Sigmoid colon (tissue), 7 donors: ENCODE measurements around the gene C16orf87. TPM values are rescaled to one million over a fixed set of nuclear protein-coding genes. Genes with fewer than 3 reads are reported as not detected.

Experiments used
- DNase-seq: peaks from one replicate; pipeline ENCODE4 v3.0.0-alpha.2; 2019
- H3K27ac ChIP-seq, 4 donors: fragments of 200-600 bp; sonication (generic); one replicate each; pipeline ENCODE4 v1.5.1; 2016 to 2019; ENCODE audit warnings: mild to moderate bottlenecking in 1 of 4
- H3K27me3 ChIP-seq, 3 donors: fragments of 200-600 bp; sonication (generic); one replicate each; pipeline ENCODE4 v1.5.1; 2019; ENCODE audit warnings: mild to moderate bottlenecking in 1 of 3
- H3K36me3 ChIP-seq, 4 donors: fragments of 200-600 bp; sonication (generic); one replicate each; pipeline ENCODE4 v1.5.1; 2016 to 2019
- H3K4me1 ChIP-seq, 4 donors: fragments of 200-600 bp; sonication (generic); one replicate each; pipeline ENCODE4 v1.5.1; 2017 to 2019
- H3K4me3 ChIP-seq, 4 donors: fragments of 200-600 bp; sonication (generic); one replicate each; pipeline ENCODE4 v1.5.1; 2017 to 2019; ENCODE audit warnings: mild to moderate bottlenecking in 2 of 4, moderate library complexity in 1 of 4
- H3K9me3 ChIP-seq, 4 donors: fragments of 200-600 bp in 3 of 4; sonication (generic) in 3 of 4; one replicate each; pipeline versions ENCODE4 v1.5.1 to v1.6.1; 2013 to 2019
- CTCF ChIP-seq, 4 experiments: fragments of 450-650 bp in 3 of 4; fragments of 200-600 bp in 1 of 4; IDR thresholded peaks; one replicate each; pipeline ENCODE4 v1.5.1; 2016 to 2019; ENCODE audit warnings: antibody characterized with exemption in 4 of 4, mild to moderate bottlenecking in 3 of 4, moderate library complexity in 2 of 4
- EP300 ChIP-seq, 4 donors: sonication (generic); formaldehyde crosslinking; IDR thresholded peaks; one replicate each; pipeline ENCODE4 v1.6.1; 2017; ENCODE audit warnings: antibody characterized with exemption in 4 of 4
- POLR2A ChIP-seq, 2 donors: fragments of 450-650 bp; IDR thresholded peaks; one replicate each; pipeline ENCODE4 v1.6.1; 2016; ENCODE audit warnings: antibody characterized with exemption in 2 of 2, mild to moderate bottlenecking in 2 of 2, moderate library complexity in 2 of 2
- POLR2AphosphoS5 ChIP-seq, 4 donors: sonication (generic); formaldehyde crosslinking; IDR thresholded peaks; one replicate each; pipeline ENCODE4 v1.6.1; 2017; ENCODE audit warnings: antibody characterized with exemption in 4 of 4
- WGBS, 2 donors: extraction: QIAGEN DNeasy Blood & Tissue Kit; methylation state at CpG; one replicate each; pipeline ENCODE4 v1.1.7; 2013; 5-methylcytosine and 5-hydroxymethylcytosine counted together
- intact Hi-C: fragments of 100-400 bp; cut with DNase I; formaldehyde crosslinking; loops from one replicate; pipeline ENCODE4 v1.15.1; 2023
- polyA plus RNA-seq, 3 donors: library from polyadenylated mRNA; stranded (reverse); fragments of 200-250 nt; gene quantifications; one replicate each; pipeline ENCODE4 v1.2.3, GENCODE V29; 2013
- total RNA-seq, 4 donors: library from RNA; depleted of rRNA; stranded (reverse); fragments of >200 nt; gene quantifications; one replicate each; pipeline ENCODE4 v1.1.0, GENCODE V29; 2016
- donor health status: healthy with polysubstance abuse.
- donor health status: Bipolar disorder and iron deficiency.
- donor health status: healthy.

Gene C16orf87
- total and polyA plus RNA-seq, 7 donors: 5.0 to 10.5 (median 6.0) TPM

DNA sequence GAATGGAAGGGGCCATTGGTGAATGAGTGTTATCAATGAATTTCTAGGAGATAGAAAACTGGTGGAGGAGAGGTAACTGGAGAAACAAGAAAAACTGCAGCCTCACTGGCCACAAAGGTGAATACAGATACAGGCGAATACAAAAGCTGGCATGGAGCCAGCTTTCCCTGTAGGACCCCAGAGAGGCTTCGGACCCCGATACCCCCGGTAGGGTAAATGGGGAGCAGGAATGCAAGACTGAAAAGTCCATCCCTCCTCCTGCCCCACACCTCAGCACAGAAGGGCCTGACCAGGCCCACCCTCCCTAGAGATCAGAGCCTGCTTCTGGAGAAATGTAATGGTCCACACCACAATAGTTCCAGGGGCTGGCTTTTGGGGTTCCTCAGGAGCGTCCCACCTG is 78.0 kb downstream of the C16orf87 start:
- intact Hi-C loops: no loop called here
- H3K4me1 ChIP-seq: peaks cover 0 to 5% (median 0%) of the 10 kb centered on the region in 4 donors
- H3K4me3 ChIP-seq: no peak overlapping the region
- WGBS, 2 donors: 79 to 89% methylated on average over 5 of the region's 5 CpGs
- H3K9me3 ChIP-seq: no peaks in the 10 kb centered on the region
- DNase-seq: no peak
- H3K36me3 ChIP-seq: no peaks in the 10 kb centered on the region
- no peak overlapping the region for H3K27ac ChIP-seq
- TF ChIP-seq POLR2A (IDR thresholded peaks at IDR 0.05): no peak
- no peak for TF ChIP-seq CTCF (IDR thresholded peaks at IDR 0.05)
- no peak for TF ChIP-seq POLR2AphosphoS5 (IDR thresholded peaks at IDR 0.05)
- TF ChIP-seq EP300 (IDR thresholded peaks at IDR 0.05): no peak
- peaks cover 0 to 17% (median 0%) of the 10 kb centered on the region in 3 donors for H3K27me3 ChIP-seq

GRCh38 chr16:46751381-46751780 is 79.6 kb downstream of the C16orf87 start:
- H3K36me3 ChIP-seq: no peaks in the 10 kb centered on the region
- H3K27ac ChIP-seq: no peak overlapping the region
- H3K27me3 ChIP-seq: peaks cover 0 to under 1% (median 0%) of the 10 kb centered on the region in 3 donors
- no peaks in the 10 kb centered on the region for H3K9me3 ChIP-seq
- WGBS, 2 donors: 84 to 91% methylated on average over 7 of the region's 7 CpGs
- H3K4me1 ChIP-seq: peaks cover 0 to 5% (median 0%) of the 10 kb centered on the region in 4 donors
- intact Hi-C loops: no loop called here
- no peak for TF ChIP-seq POLR2AphosphoS5 (IDR thresholded peaks at IDR 0.05)
- TF ChIP-seq POLR2A (IDR thresholded peaks at IDR 0.05): no peak
- no peak for TF ChIP-seq EP300 (IDR thresholded peaks at IDR 0.05)
- TF ChIP-seq CTCF (IDR thresholded peaks at IDR 0.05): no peak
- H3K4me3 ChIP-seq: no peak overlapping the region
- no peak for DNase-seq

- DNase-seq: peak; percentile 38
- H3K4me3 ChIP-seq: no peak overlapping the region
- H3K4me1 ChIP-seq: peaks cover 0 to 5% (median 0%) of the 10 kb centered on the region in 4 donors
- no peaks in the 10 kb centered on the region for H3K9me3 ChIP-seq
- H3K36me3 ChIP-seq: no peaks in the 10 kb centered on the region
- no peaks in the 10 kb centered on the region for H3K27me3 ChIP-seq
- TF ChIP-seq CTCF (IDR thresholded peaks at IDR 0.05) (no peak), POLR2AphosphoS5 (IDR thresholded peaks at IDR 0.05) (no peak), EP300 (IDR thresholded peaks at IDR 0.05) (no peak), POLR2A (IDR thresholded peaks at IDR 0.05) (no peak)
- H3K27ac ChIP-seq: no peak overlapping the region
- WGBS, 2 donors: 65 to 72% methylated on average over 20 of the region's 20 CpGs
- intact Hi-C loops: no loop called here
Observed at GRCh38 chr16:46748775-46749705, 81.9 kb downstream of the C16orf87 start.

DNA sequence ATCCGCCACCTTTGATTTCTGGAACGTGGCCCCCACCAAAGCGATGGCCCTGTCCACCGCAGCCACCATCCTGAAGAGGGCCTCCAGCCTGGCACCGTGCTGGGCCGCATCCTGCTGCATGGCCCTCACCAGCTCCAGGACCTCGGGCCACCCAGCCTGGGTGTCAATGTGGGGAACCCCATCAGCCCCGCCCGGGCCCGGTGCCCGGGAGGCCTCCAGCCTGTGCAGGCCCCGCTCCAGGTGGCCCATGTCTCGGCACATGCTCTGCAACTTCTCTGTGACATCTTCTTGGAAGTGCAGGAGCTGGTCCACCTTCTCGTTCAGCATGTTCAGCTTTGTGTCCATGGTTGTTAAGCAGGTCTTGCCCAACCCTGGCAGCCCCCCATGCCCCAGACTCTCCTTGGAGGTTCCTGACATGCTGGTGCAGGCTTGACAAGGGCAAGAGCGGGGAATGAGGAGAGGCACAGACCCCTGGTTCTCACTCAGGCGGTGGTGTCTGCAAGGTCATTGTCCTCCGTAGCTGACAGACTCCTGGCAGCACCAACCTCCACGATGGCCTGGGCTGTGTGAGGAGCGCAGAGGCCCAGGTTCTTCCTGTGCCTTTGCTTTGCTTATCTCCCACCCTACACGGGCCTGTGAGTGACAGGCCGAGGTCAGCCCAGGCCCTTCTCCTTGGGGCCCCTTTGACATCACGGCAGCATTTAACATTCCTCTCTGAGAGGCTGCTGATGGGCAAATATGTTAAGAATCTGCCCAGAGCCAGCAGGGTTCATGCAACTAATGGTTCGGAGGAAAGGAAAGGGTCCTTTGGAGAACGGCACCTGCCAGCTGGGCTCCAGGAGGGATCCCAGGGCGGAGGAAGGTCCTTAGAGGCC is 83.0 kb downstream of the C16orf87 start, which contains the start of gene MYLK3:
TSS of gene MYLK3 (minus strand) at position 568 of the 875 bp plus-strand sequence. CDS start at position 417, 151 bp downstream.
- intact Hi-C loops: no loop called here
- Histone ChIP-seq H3K9me3 (no peaks in the 10 kb centered on the region), H3K36me3 (no peaks in the 10 kb centered on the region), H3K27me3 (no peaks in the 10 kb centered on the region), H3K4me1 (peaks cover 0 to 5% (median 0%) of the 10 kb centered on the region in 4 donors), H3K4me3 (no peak within 1 kb of the TSS), H3K27ac (no peak within 1 kb of the TSS)
- TF ChIP-seq POLR2A (IDR thresholded peaks at IDR 0.05) (no peak), CTCF (IDR thresholded peaks at IDR 0.05) (no peak), EP300 (IDR thresholded peaks at IDR 0.05) (no peak), POLR2AphosphoS5 (IDR thresholded peaks at IDR 0.05) (no peak)
- peak; percentile 54 for DNase-seq
- 83% methylated on average over 25 of the region's 25 CpGs for WGBS, 2 donors
